ENCODE measurements around the gene MTUS2. TPM values are rescaled to one million over a fixed set of nuclear protein-coding genes. Genes with fewer than 3 reads are reported as not detected.

The MTUS2 gene
- total and polyA plus RNA-seq, 2 donors from 2014 or later = 0.06 to 0.22 TPM

- H3K9ac ChIP-seq (ENCODE audit: low read length in 3 of 3) = no peak overlapping the region
- DNase-seq (peak in 4 of 5 donors; percentile 39 to 57 (median 44)), FAIRE-seq (no peak)
- peak; percentile 55 for TF ChIP-seq CTCF (IDR thresholded peaks at IDR 0.05; ENCODE audit: borderline replicate concordance, extremely low read depth, insufficient read depth)
- H3K27ac ChIP-seq (ENCODE audit: low read depth in 2 of 2, low read length in 2 of 2) = no peak overlapping the region
- H3K9me3 ChIP-seq (ENCODE audit: control insufficient read depth in 2 of 3, insufficient read depth in 1 of 3, low read length in 3 of 3) = no peaks in the 10 kb centered on the region
- no peak overlapping the region for H3K4me3 ChIP-seq (ENCODE audit: low read length in 3 of 3)
- intact Hi-C loops (cut with DNase I) = no loop called here
- no peaks in the 10 kb centered on the region for H3K27me3 ChIP-seq (ENCODE audit: control insufficient read depth, insufficient read depth, low read length)
- H3K4me1 ChIP-seq (ENCODE audit: control insufficient read depth in 2 of 3, insufficient read depth in 2 of 3, low read depth in 1 of 3, low read length in 3 of 3) = no peaks in the 10 kb centered on the region
- no peaks in the 10 kb centered on the region for H3K36me3 ChIP-seq (ENCODE audit: control insufficient read depth in 2 of 3, insufficient read depth in 3 of 3, low read length in 3 of 3)
These were observed 652.3 kb downstream of the MTUS2 start for GRCh38 chr13:29472332-29472961.

GRCh38 chr13:29473166-29473565 is 653.0 kb downstream of the MTUS2 start:
- Histone ChIP-seq H3K9ac (ENCODE audit: low read length in 3 of 3) (no peak overlapping the region), H3K36me3 (ENCODE audit: control insufficient read depth in 2 of 3, insufficient read depth in 3 of 3, low read length in 3 of 3) (no peaks in the 10 kb centered on the region), H3K27ac (ENCODE audit: low read depth in 2 of 2, low read length in 2 of 2) (no peak overlapping the region), H3K9me3 (ENCODE audit: control insufficient read depth in 2 of 3, insufficient read depth in 1 of 3, low read length in 3 of 3) (no peaks in the 10 kb centered on the region), H3K4me1 (ENCODE audit: control insufficient read depth in 2 of 3, insufficient read depth in 2 of 3, low read depth in 1 of 3, low read length in 3 of 3) (no peaks in the 10 kb centered on the region), H3K27me3 (ENCODE audit: control insufficient read depth, insufficient read depth, low read length) (no peaks in the 10 kb centered on the region), H3K4me3 (ENCODE audit: low read length in 3 of 3) (no peak overlapping the region)
- intact Hi-C loops (cut with DNase I) = no loop called here
- FAIRE-seq (no peak), DNase-seq (no peak)
- no peak for TF ChIP-seq CTCF (IDR thresholded peaks at IDR 0.05; ENCODE audit: borderline replicate concordance, extremely low read depth, insufficient read depth)

GRCh38 chr13:29474991-29475390 is 654.9 kb downstream of the MTUS2 start:
- Histone ChIP-seq H3K36me3 (ENCODE audit: control insufficient read depth in 2 of 3, insufficient read depth in 3 of 3, low read length in 3 of 3) (no peaks in the 10 kb centered on the region), H3K27me3 (ENCODE audit: control insufficient read depth, insufficient read depth, low read length) (no peaks in the 10 kb centered on the region), H3K27ac (ENCODE audit: low read depth in 2 of 2, low read length in 2 of 2) (no peak overlapping the region), H3K9ac (ENCODE audit: low read length in 3 of 3) (no peak overlapping the region), H3K4me3 (ENCODE audit: low read length in 3 of 3) (no peak overlapping the region), H3K9me3 (ENCODE audit: control insufficient read depth in 2 of 3, insufficient read depth in 1 of 3, low read length in 3 of 3) (no peaks in the 10 kb centered on the region), H3K4me1 (ENCODE audit: control insufficient read depth in 2 of 3, insufficient read depth in 2 of 3, low read depth in 1 of 3, low read length in 3 of 3) (no peaks in the 10 kb centered on the region)
- DNase-seq (no peak), FAIRE-seq (no peak)
- no peak for TF ChIP-seq CTCF (IDR thresholded peaks at IDR 0.05; ENCODE audit: borderline replicate concordance, extremely low read depth, insufficient read depth)
- intact Hi-C loops (cut with DNase I) = no loop called here

GRCh38 chr13:29476046-29476445 is 655.9 kb downstream of the MTUS2 start:
- FAIRE-seq (no peak), DNase-seq (no peak)
- H3K4me3 ChIP-seq (ENCODE audit: low read length in 3 of 3) = no peak overlapping the region
- no peaks in the 10 kb centered on the region for H3K27me3 ChIP-seq (ENCODE audit: control insufficient read depth, insufficient read depth, low read length)
- intact Hi-C loops (cut with DNase I) = no loop called here
- no peak for TF ChIP-seq CTCF (IDR thresholded peaks at IDR 0.05; ENCODE audit: borderline replicate concordance, extremely low read depth, insufficient read depth)
- H3K4me1 ChIP-seq (ENCODE audit: control insufficient read depth in 2 of 3, insufficient read depth in 2 of 3, low read depth in 1 of 3, low read length in 3 of 3) = no peaks in the 10 kb centered on the region
- no peaks in the 10 kb centered on the region for H3K36me3 ChIP-seq (ENCODE audit: control insufficient read depth in 2 of 3, insufficient read depth in 3 of 3, low read length in 3 of 3)
- no peak overlapping the region for H3K27ac ChIP-seq (ENCODE audit: low read depth in 2 of 2, low read length in 2 of 2)
- H3K9ac ChIP-seq (ENCODE audit: low read length in 3 of 3) = no peak overlapping the region
- H3K9me3 ChIP-seq (ENCODE audit: control insufficient read depth in 2 of 3, insufficient read depth in 1 of 3, low read length in 3 of 3) = no peaks in the 10 kb centered on the region

Data from kidney (tissue), 14 donors.